Activated naive CD4-positive, alpha-beta T cell treated with anti-CD3 and anti-CD28 coated beads, Interleukin-2, amount 50 U/mL, for 24 hours (primary cell): ENCODE data around the gene C9orf78.

Source experiments
- H3K27ac Mint-ChIP-seq: one replicate; pipeline ENCODE4 v1.8.0; 2021; ENCODE audit warnings: mild to moderate bottlenecking, mixed read lengths
- H3K27me3 Mint-ChIP-seq: one replicate; pipeline ENCODE4 v1.8.0; 2021; ENCODE audit warnings: mixed read lengths
- H3K36me3 Mint-ChIP-seq: one replicate; pipeline ENCODE4 v1.8.0; 2021; ENCODE audit warnings: mixed read lengths
- H3K4me1 Mint-ChIP-seq: one replicate; pipeline ENCODE4 v1.8.0; 2021; ENCODE audit warnings: mixed read lengths
- H3K4me3 Mint-ChIP-seq: one replicate; pipeline ENCODE4 v1.8.0; 2021; ENCODE audit warnings: mild to moderate bottlenecking, mixed read lengths
- H3K9me3 Mint-ChIP-seq: one replicate; pipeline ENCODE4 v1.8.0; 2021; ENCODE audit warnings: mixed read lengths

C9orf78 gene

DNA sequence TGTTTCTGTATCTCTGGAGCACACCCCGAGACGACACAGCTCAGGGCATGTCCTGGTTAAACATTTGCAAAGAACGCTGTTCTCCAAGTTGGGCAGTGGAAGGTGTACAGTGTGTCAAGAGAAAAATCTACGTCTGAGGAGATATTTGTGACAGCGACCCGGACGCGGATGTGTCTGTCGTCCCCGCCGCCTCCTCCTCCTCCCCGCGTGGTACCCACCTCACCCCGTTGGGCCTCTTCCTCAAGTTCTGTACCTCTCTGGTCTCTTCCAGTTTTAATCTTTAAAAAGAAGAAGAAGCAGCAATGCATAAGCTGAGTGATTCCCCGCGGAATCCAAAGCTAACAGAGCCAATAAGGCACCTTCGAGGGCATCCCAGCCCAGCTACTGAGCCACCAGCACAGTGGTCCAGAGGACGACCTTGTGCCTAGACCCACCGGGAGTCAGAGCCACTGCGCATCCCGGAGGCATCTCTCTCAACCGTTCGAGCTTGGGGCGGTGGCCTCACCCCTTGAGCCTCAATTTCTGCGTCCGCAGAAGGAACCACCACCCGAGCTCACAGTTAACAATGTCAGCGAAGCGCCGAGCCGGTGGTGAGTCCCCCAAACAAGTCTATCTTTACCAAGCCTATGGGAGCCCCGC is 467 bp downstream of the C9orf78 start:
- no peaks in the 10 kb centered on the region for H3K9me3 Mint-ChIP-seq
- H3K27ac Mint-ChIP-seq = peak overlapping the region; percentile 98
- peaks cover 6% of the 10 kb centered on the region for H3K36me3 Mint-ChIP-seq
- H3K4me3 Mint-ChIP-seq = peak overlapping the region; percentile 98
- H3K27me3 Mint-ChIP-seq = no peaks in the 10 kb centered on the region
- H3K4me1 Mint-ChIP-seq = peaks cover 58% of the 10 kb centered on the region

DNA sequence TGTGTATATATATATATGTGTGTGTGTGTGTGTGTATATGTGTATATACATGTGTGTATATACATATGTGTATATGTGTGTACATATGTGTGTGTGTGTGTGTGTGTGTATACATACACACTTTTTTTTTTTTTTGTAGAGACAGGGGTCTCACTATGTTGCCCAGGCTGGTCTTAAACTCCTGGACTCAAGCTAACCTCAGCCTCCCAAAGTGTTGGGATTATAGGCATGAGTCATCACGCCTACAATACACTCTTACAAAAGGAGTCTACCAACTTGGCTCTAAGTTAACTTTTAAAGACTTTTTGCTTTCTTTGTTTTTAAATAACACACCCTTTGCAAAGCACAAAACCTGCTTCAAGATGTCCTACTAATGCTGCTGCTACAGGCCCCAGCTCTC is 2.1 kb downstream of the C9orf78 start:
- peaks cover 42% of the 10 kb centered on the region for H3K4me1 Mint-ChIP-seq
- no peaks in the 10 kb centered on the region for H3K27me3 Mint-ChIP-seq
- H3K27ac Mint-ChIP-seq = no peak overlapping the region
- peak overlapping the region; percentile 98 for H3K4me3 Mint-ChIP-seq
- peaks cover 6% of the 10 kb centered on the region for H3K36me3 Mint-ChIP-seq
- no peaks in the 10 kb centered on the region for H3K9me3 Mint-ChIP-seq

DNA sequence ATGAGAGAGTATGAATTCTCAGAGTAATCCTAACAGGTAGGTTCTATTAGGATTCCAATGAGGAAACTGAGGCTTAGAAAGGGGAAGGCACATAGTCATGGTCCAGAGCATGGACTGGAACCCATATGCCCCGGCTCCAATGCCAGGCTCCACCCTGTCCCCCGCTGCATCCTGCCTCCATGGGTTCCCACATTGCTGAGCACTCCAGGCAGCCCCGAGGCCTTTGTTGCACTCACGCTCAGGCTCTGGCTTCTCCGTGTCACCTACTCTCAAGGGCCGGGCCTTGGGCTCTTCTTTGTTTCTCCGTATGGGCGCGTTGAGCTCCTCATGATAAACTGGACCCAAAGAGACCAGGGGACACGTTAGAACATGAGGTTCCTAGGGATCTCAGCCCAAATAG is 6.1 kb downstream of the C9orf78 start:
- no peak overlapping the region for H3K4me3 Mint-ChIP-seq
- H3K4me1 Mint-ChIP-seq = peaks cover 12% of the 10 kb centered on the region
- H3K9me3 Mint-ChIP-seq = no peaks in the 10 kb centered on the region
- no peak overlapping the region for H3K27ac Mint-ChIP-seq
- peaks cover 6% of the 10 kb centered on the region for H3K36me3 Mint-ChIP-seq
- H3K27me3 Mint-ChIP-seq = no peaks in the 10 kb centered on the region

DNA sequence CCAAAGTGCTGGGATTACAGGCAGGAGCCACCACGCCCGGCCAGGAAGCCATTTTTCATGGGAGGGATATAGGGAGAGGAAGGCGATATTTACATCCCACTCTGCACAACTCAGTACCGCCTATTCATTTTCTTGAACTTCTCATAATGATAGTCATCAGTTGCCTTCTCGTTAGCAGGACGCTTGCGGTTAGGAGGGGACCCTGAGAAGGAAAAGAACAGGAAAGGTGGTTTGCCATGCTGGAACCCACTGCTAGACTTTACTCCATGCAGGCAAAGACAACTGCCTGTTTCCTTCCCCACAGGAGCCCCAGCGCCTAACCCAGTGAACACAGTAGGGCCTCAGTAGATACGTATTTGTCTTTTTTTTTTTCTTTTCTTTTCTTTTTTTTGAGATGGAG is 7.0 kb downstream of the C9orf78 start:
- Mint-ChIP-seq H3K36me3 (peaks cover 3% of the 10 kb centered on the region), H3K9me3 (no peaks in the 10 kb centered on the region), H3K27me3 (no peaks in the 10 kb centered on the region), H3K4me3 (no peak overlapping the region), H3K4me1 (peaks cover 4% of the 10 kb centered on the region), H3K27ac (no peak overlapping the region)

DNA sequence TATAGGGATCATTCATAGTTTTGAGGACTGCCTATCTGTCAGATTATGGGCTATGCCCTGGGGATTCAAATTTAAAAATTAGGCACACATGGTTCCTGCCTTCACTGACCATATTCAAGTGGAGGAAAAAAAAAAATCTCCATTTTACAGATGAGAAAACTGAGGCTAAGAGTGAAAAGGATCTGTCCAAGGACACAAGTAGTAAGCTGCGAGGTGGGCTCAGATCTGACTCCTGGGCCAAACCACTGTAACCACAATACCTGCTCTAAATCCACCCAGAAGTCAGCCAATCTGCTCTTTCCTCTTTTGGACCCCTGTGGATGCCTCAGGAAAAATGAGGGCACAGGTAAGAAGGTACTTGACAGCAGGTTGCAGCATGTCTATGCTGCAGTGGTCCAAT is 8.3 kb downstream of the C9orf78 start:
- H3K36me3 Mint-ChIP-seq = peaks cover 3% of the 10 kb centered on the region

DNA sequence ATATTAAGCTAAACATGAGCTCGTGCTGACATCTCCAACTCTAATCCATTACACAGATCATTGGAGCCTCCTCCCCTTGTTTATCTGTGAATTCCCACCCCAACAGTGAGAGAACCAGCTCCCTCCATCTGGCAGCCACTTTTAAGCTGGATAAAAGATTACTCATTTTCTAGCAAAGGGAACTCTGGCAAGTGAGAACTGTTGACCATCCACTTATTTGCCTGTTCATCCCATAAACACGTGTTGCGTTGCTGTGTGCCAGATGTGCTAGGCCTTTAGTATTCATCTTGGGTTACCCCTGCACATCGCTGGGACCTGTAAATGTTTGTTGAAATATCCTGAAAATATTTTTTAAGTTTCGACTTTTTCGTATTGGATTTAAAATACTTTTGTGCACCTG is 8.7 kb downstream of the C9orf78 start:
- Mint-ChIP-seq H3K9me3 (no peaks in the 10 kb centered on the region), H3K27me3 (no peaks in the 10 kb centered on the region), H3K4me3 (no peak overlapping the region), H3K4me1 (peaks cover 11% of the 10 kb centered on the region), H3K36me3 (peaks cover 3% of the 10 kb centered on the region), H3K27ac (no peak overlapping the region)

More for the DNA sequence above, 8.3 kb downstream of the C9orf78 start:
- H3K27me3 Mint-ChIP-seq = no peaks in the 10 kb centered on the region
- H3K4me3 Mint-ChIP-seq = no peak overlapping the region
- no peak overlapping the region for H3K27ac Mint-ChIP-seq
- H3K4me1 Mint-ChIP-seq = peaks cover 11% of the 10 kb centered on the region
- H3K9me3 Mint-ChIP-seq = no peaks in the 10 kb centered on the region

DNA sequence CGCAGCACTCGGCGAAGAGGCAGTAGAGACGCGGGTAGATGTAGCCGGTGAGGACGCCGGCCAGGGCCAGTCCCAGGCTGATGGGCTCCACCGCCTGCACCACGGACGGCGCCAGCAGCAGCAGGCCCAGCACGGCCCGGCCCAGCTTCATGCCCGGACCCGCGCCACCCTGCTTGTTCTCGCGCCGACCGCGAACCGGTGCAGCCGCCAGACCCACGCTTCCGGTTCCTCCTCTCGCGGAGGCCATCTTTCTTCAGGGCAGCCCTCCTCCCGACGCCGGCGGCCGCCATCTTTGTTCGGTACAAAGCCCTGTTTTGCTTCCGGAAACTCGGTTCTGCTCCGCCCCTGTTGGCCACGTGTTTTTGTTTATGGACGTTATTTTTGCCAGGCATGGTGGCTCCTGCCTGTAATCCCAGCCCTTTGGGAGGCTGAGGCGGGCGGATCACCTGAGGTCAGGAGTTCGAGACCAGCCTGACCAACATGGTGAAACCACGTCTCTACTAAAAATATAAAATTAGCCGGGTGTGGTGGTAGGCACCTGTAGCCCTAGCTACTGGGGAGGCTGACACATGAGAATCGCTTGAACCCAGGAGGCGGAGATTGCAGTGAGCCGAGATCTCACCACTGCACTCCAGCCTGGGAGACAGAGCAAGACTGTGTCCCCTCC is 11.0 kb downstream of the C9orf78 start, which contains the start of gene TOR1A:
Gene TOR1A (minus strand): TSS at position 202 of the 667 bp plus-strand sequence. CDS start 51 bp downstream, at position 151.
- H3K4me3 Mint-ChIP-seq = peak within 1 kb of the TSS; percentile 88
- H3K9me3 Mint-ChIP-seq = no peaks in the 10 kb centered on the region
- peaks cover 3% of the 10 kb centered on the region for H3K36me3 Mint-ChIP-seq
- peak within 1 kb of the TSS; percentile 90 for H3K27ac Mint-ChIP-seq
- peaks cover 11% of the 10 kb centered on the region for H3K4me1 Mint-ChIP-seq
- H3K27me3 Mint-ChIP-seq = no peaks in the 10 kb centered on the region

DNA sequence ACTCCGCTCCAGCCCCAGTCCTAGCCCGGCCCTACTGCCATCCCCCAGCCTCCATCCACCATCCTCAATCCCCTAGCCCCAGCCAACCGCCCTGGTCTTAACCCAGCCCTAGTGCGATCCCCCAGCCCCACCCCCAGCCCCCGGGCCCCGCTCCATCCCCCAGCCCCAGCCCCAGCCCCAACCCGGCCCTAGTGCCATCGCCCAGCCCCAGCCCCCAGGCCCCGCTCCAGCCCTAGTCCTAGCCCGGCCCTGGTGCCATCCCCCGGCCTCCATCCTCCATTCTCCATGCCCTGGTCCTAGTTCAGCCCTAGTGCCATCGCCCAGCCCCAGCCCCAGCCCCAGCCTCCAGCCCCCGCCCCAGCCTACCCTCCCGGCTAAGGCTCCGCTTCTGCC is 11.5 kb downstream of the C9orf78 start:
- H3K9me3 Mint-ChIP-seq = no peaks in the 10 kb centered on the region
- H3K27ac Mint-ChIP-seq = no peak overlapping the region
- no peaks in the 10 kb centered on the region for H3K27me3 Mint-ChIP-seq
- peak overlapping the region; percentile 88 for H3K4me3 Mint-ChIP-seq
- H3K4me1 Mint-ChIP-seq = peaks cover 14% of the 10 kb centered on the region
- H3K36me3 Mint-ChIP-seq = peaks cover 5% of the 10 kb centered on the region

DNA sequence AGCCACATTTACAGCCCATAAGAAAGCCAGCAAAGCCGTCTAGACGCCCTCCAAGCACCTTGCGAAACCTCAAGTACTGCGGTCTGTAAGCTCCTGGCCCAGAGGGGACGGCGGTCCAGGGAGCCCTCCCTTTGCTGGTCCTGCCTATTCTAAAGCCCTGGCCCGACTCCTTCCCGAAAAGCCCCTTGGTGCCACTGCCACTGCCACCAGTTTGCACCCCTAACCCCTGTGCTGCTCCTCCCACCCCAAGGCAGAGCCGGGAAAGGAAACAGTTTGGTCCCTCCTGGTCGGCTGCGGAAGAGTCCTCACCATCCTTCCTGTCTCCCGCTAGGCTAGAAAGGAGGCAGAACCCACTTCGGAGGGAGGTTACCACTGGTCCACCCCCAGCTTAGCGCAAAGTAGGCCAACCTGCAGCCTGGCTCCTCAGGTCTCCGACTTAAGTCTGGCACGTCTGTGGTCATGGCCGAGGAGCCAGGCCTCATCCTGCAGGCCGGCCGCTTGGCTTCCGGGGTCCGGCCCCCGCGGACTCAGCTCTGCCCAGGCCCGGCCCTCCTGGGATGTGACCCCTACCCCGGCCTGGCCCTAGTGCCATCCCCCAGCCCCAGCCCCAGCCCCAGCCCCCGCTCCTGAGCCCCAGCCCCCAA is 12.1 kb downstream of the C9orf78 start:
- no peaks in the 10 kb centered on the region for H3K9me3 Mint-ChIP-seq
- H3K4me1 Mint-ChIP-seq = peaks cover 14% of the 10 kb centered on the region
- H3K36me3 Mint-ChIP-seq = peaks cover 5% of the 10 kb centered on the region
- peak overlapping the region; percentile 88 for H3K4me3 Mint-ChIP-seq
- no peak overlapping the region for H3K27ac Mint-ChIP-seq
- H3K27me3 Mint-ChIP-seq = no peaks in the 10 kb centered on the region

DNA sequence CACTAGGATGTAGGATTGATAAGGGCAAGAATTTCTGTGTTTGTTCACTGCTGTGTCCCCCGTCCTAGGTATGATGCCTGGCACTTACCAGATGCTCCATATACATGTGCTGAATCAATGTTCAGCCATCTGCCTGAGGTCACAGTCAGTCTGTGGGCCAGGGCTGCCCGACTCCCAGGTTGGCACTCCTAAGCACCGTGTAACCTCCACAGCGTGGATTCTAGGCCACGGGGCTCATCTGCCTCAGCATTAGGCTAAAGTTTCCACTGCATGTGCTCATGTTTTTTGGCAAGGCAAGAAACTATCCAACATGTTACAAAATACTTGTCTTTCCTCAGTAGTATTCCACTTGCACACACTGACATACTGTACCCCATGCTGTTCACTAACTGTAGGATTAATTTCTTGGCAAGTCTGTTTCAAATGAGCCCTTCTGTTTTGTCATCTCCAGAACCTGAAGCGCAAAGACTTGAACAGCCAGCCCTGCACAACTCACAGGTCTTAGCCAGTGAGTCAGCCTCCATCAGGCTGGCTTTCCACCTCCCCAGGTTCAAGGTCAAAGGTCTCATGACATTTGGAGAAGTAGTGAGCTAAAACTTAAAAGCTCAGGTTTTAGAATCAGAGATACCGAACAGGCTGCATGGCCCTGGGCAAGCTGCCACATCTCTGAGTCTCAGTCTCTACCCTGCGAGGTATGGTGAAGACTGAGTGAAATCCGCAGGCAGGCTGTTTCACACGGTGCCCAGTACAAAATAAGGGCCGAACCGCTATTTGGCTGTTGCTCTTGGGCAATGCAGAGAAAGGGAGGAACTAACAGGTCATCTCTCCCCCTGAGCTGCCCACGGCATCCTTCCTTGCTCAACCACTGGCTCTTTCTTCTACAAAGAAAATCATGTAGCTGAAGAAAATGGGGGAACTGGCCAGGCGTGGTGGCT is 18.3 kb downstream of the C9orf78 start:
- Mint-ChIP-seq H3K4me1 (peaks cover 18% of the 10 kb centered on the region), H3K36me3 (peaks cover 11% of the 10 kb centered on the region), H3K4me3 (no peak overlapping the region), H3K9me3 (no peaks in the 10 kb centered on the region), H3K27me3 (no peaks in the 10 kb centered on the region), H3K27ac (no peak overlapping the region)

DNA sequence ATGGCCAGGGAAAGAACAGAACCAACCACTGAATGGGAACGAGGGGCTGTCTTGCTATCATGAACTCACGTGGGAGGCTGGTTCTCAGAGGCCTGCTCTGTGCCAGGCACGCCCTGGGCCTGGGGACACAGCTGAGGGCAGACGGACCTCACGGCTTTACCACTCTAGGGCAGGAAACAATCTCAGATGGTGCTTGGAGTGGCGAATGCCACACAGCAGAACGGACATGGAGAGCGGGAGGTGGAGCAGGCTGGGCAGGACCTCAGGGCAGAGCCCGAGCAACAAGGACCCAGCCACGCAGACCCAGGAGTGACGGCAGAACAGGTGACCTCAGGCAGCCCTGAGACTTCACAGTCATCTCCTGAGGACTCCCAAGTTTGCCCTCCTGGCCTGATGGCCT is 19.8 kb downstream of the C9orf78 start:
- Mint-ChIP-seq H3K9me3 (no peaks in the 10 kb centered on the region), H3K27ac (no peak overlapping the region), H3K4me1 (peaks cover 18% of the 10 kb centered on the region), H3K36me3 (peaks cover 11% of the 10 kb centered on the region), H3K4me3 (no peak overlapping the region), H3K27me3 (no peaks in the 10 kb centered on the region)

DNA sequence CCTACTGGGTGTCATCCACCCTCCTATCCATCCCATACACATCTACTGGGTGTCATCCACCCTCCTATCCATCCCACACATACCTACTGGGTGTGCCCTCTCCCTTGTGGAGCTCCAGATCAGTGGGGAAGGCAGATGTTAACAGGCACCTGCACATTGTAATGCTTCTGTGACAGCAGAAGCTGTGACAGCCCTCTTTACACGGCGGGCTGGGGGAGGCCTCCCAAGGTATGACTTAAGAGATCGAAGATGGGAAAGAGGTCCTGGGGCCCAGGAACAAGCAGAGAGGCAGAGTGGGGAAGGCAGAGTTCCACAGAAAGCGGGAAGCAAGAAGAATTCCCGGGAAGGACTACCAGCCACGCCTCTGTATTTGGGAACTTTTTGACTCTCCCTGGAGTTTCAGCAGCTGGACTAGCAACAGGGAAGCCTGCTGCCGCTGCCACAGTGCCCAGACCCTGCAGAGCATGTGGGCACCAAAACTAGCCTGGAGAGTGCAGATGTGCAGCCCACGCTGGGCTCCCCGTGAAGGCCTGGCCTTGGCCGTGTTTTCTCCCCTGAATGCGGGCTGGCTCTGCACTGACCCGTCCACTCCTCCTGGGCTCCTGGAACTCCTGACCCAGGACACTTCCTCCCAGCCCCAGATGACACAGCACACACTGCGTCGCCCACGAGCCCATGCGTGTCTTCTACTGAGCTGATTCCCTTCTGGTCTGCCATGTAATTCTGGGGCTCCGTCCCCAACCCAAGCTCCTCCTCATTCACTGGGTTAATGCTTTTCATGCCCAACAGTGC is 20.4 kb downstream of the C9orf78 start:
- no peak overlapping the region for H3K27ac Mint-ChIP-seq
- H3K36me3 Mint-ChIP-seq = peaks cover 11% of the 10 kb centered on the region
- no peaks in the 10 kb centered on the region for H3K9me3 Mint-ChIP-seq
- H3K4me3 Mint-ChIP-seq = no peak overlapping the region
- peaks cover 18% of the 10 kb centered on the region for H3K4me1 Mint-ChIP-seq
- H3K27me3 Mint-ChIP-seq = no peaks in the 10 kb centered on the region

DNA sequence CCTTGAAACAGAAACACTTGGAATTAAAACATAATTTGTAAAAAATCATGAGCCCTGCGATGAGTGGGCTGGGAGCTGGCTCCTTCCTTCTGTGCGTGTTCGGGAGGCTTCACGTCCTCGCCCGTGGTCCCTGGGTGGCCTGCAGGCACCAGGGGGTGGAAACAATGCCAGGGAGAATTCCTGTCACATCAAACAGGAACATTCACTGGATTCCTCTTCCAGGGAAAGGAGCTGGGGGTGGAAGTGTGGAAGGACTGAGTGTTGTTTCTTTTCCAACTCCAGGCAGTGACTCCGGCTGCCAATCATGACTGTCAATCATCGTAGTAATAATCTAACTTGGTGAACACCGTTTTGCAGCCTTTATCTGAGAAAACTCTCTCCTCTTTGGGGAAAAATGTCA is 21.4 kb downstream of the C9orf78 start:
- Mint-ChIP-seq H3K4me1 (peaks cover 14% of the 10 kb centered on the region), H3K27ac (no peak overlapping the region), H3K36me3 (peaks cover 13% of the 10 kb centered on the region), H3K9me3 (no peaks in the 10 kb centered on the region), H3K4me3 (no peak overlapping the region), H3K27me3 (no peaks in the 10 kb centered on the region)

DNA sequence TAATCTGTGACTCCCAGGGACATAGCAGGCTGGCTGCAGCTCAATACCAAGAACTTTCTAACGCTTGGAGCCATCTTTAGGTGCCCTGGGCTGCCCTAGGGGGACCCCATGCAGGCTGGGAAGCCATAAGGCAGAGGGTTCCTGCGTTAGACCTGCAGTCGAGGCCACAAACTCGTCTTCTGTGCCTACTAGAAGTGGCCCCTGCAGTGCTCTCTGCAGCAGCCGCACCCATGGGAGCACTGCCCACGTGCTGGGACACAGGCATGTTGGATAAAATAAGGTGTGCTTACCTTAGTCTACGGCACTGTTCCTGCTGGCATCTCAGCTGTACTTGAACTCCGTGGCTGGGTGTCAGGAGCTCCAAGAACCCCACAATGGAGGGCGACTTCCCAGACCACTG is 22.7 kb downstream of the C9orf78 start:
- no peaks in the 10 kb centered on the region for H3K9me3 Mint-ChIP-seq
- peaks cover 13% of the 10 kb centered on the region for H3K36me3 Mint-ChIP-seq
- no peak overlapping the region for H3K27ac Mint-ChIP-seq
- no peak overlapping the region for H3K4me3 Mint-ChIP-seq
- peaks cover 14% of the 10 kb centered on the region for H3K4me1 Mint-ChIP-seq
- no peaks in the 10 kb centered on the region for H3K27me3 Mint-ChIP-seq

DNA sequence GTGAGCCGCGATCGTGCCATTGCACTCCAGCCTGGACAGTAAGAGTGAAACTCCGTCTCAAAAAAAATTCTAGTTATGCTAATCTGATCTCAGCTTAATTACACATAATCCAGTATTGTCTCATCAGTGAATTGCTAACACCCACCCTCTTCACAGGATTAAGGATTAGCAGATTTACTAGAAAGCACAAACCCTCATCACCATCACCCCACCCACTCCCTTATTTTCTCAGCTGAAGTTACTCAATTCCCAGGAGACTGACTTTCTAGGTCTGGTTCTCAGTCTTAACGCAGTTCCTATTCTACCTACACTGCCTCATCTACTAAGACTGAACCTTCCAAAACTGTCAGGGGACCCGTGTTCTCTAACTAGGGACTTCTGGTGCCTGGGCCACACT is 23.1 kb downstream of the C9orf78 start:
- Mint-ChIP-seq H3K27me3 (no peaks in the 10 kb centered on the region), H3K4me1 (peaks cover 18% of the 10 kb centered on the region), H3K9me3 (no peaks in the 10 kb centered on the region), H3K4me3 (no peak overlapping the region), H3K36me3 (peaks cover 15% of the 10 kb centered on the region), H3K27ac (peak overlapping the region; percentile 51)
